Measurements from ENCODE around the gene FAM136A. TPM values are rescaled to one million over a fixed set of nuclear protein-coding genes. Genes with fewer than 3 reads are reported as not detected.

Gene FAM136A
- polyA plus RNA-seq = 10 to 100 TPM; 21.1 to 45.0 (median 23.3) TPM

GRCh38 chr2:70301344-70302194 lies at the start of gene FAM136A:
Gene FAM136A, minus strand, starts transcription at chr2:70302067. Its CDS starts 56 bp downstream, at chr2:70302011.
- WGBS, 3 donors = 0% methylated on average over 70 to 79 of the region's 79 CpGs
- no peak within 1 kb of the TSS for H3K27ac ChIP-seq (ENCODE audit: low read depth, low read length)

- no peak overlapping the region for H3K27ac ChIP-seq (ENCODE audit: low read depth, low read length)
- WGBS, 3 donors = 73 to 81% (median 74%) methylated on average over 3 of the region's 3 CpGs
These were observed 48.2 kb upstream of the FAM136A start for GRCh38 chr2:70349921-70350685.

DNA sequence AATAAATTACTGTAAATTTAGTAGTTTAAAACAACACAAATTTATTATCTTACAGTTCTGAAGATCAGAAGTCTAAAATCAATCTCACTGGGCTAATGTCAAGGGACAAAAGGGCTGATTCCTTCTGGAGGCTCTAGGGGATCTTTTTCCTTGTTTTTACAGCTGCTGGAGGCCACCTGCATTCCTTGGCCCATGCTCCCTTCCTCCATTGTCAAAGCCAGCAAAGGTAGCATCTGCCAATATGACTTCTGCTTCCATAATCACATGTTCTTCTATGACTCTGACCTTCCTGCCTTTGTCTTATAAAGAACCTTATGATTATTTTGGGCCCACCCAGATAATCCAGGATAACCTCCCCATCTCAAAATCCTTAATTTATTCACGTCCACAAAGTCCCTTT lies 46.0 kb upstream of the FAM136A start:
- WGBS, 3 donors = 51 to 74% (median 61%) methylated on average over 1 of the region's 1 CpG
- no peak overlapping the region for H3K27ac ChIP-seq (ENCODE audit: low read depth, low read length)

DNA sequence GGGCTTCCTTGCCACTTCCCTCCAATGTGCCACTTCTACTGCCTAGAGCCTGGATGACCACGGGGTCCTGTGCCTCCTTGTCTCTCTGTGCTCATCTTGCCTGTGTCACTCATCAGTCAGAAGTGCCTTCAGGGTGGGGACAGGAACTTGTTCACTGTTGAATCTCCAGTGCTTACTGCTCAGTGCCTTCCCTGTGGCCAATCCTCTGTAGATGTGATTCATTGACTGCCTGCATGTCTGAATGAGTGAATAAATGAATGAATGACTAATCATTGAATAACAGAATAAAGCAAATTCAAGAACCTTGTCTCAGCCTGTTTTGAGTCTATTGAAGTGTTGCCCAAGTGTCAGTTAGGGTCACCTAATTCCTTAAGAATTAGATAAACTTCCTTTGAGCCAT lies 42.3 kb upstream of the FAM136A start:
- H3K27ac ChIP-seq (ENCODE audit: low read depth, low read length) = no peak overlapping the region
- WGBS, 3 donors = 33 to 62% (median 36%) methylated on average over 1 of the region's 1 CpG

DNA sequence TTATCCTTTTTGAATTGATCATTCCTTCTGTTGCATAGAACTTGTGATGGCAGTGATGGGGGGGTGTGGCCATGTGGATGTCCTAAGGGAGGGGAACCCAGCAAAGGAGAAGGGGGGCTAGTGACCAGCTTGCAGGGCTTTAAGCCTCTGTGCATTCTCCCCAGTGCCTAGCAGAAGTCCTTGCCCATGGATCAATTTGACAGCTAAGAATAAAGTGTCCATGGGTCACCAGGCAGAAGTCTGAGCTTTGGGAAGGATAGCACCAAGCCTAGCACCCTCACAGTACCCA lies 39.6 kb upstream of the FAM136A start:
- H3K27ac ChIP-seq (ENCODE audit: low read depth, low read length) = no peak overlapping the region

GRCh38 chr2:70340761-70341476 lies 39.1 kb upstream of the FAM136A start:
- 4 to 11% (median 8%) methylated on average over 7 of the region's 7 CpGs for WGBS, 3 donors
- no peak overlapping the region for H3K27ac ChIP-seq (ENCODE audit: low read depth, low read length)

DNA sequence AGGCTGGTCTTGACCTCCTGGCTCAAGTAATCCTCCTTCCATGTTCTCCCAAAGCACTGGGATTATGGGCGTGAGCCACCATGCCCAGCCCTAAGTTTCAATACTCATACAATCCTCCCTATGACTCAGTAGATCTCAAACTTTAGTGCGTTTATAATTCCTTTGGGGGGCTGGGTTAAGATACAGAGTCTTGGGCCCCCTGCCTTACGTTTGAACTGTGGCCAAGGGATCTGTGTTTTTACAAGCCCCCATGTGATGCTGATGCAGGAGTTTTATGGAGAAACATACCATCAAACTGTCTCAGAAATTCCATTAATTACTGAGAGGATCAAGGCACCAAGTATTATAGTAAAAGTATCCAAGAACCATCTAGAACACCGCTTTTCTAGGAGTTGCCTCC lies 38.2 kb upstream of the FAM136A start:
- no peak overlapping the region for H3K27ac ChIP-seq (ENCODE audit: low read depth, low read length)
- 62 to 69% (median 64%) methylated on average over 4 of the region's 4 CpGs for WGBS, 3 donors

GRCh38 chr2:70336552-70336951 lies 34.7 kb upstream of the FAM136A start:
- 66 to 81% (median 81%) methylated on average over 4 of the region's 4 CpGs for WGBS, 3 donors
- H3K27ac ChIP-seq (ENCODE audit: low read depth, low read length) = no peak overlapping the region

DNA sequence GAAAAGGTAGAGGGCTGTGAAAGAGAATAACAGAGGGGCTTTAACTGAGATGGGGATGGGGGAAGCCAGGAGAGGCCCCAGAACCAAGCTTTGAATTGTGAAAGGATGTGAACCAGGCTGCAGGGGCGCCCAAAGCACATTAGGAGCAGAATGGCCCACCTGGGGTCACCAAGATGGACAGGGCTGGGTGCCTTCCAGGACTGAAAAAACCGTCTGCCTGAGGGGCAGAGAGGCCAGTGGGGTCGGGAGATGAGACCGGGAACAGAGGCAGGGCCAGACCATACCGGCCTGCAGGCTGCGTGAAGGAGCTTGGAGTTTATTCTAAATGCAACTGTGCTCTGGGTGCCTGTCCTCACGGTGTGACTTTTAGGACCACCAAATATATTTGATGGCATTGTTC lies 29.1 kb upstream of the FAM136A start:
- WGBS, 3 donors = 78 to 89% (median 80%) methylated on average over 7 of the region's 7 CpGs
- H3K27ac ChIP-seq (ENCODE audit: low read depth, low read length) = no peak overlapping the region

GRCh38 chr2:70330476-70330875 lies 28.6 kb upstream of the FAM136A start:
- H3K27ac ChIP-seq (ENCODE audit: low read depth, low read length) = no peak overlapping the region
- 78 to 90% (median 83%) methylated on average over 3 of the region's 3 CpGs for WGBS, 3 donors

- WGBS, 3 donors = 40 to 74% (median 58%) methylated on average over 6 of the region's 6 CpGs
- no peak overlapping the region for H3K27ac ChIP-seq (ENCODE audit: low read depth, low read length)
These were observed 27.2 kb upstream of the FAM136A start for GRCh38 chr2:70328921-70329561.

DNA sequence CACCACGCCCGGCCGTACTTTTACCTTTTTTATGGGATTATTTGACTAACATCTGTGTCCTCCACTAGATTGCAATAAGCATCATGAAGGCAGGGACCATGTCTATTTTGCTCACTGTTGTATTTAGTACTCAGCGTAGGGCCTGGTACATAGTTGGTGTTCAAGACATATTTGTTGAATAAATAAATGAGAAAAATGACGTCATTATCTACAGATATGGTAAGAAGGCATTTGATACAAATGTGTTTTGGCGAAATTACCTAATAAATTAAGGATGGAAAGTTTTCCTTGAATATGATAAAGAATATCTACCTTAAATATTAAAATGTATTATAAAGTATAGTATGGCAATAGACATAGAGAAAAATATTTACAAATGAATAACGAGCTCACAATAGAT lies 24.0 kb upstream of the FAM136A start:
- 88 to 95% (median 93%) methylated on average over 7 of the region's 7 CpGs for WGBS, 3 donors
- H3K27ac ChIP-seq (ENCODE audit: low read depth, low read length) = no peak overlapping the region

DNA sequence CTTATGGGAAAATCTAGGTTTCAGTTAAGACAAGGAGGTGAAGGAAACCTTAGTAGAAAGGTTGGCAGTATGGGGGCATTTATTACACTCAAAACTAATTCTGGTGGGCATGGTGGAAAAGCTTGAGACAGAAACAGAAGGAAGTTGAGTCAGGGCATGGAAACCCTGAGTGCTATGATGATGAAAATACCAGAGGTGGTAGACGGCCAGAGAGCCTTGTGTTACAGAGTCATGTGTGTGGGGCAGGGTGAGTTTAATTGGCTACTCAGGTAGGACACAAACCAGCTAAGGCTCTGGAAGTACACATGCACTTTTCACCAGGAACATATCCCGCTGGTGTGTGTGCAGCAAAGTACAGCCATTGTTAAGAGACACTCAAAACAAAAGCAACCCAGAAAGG lies 20.7 kb upstream of the FAM136A start:
- 60 to 77% (median 64%) methylated on average over 2 of the region's 2 CpGs for WGBS, 3 donors

GRCh38 chr2:70321370-70321769 lies 19.5 kb upstream of the FAM136A start:
- 71 to 88% (median 81%) methylated on average over 6 of the region's 6 CpGs for WGBS, 3 donors
- no peak overlapping the region for H3K27ac ChIP-seq (ENCODE audit: low read depth, low read length)

More for the DNA sequence above, 20.7 kb upstream of the FAM136A start:
- no peak overlapping the region for H3K27ac ChIP-seq (ENCODE audit: low read depth, low read length)

- WGBS, 3 donors = 82 to 85% (median 82%) methylated on average over 1 of the region's 1 CpG
- no peak overlapping the region for H3K27ac ChIP-seq (ENCODE audit: low read depth, low read length)
These were observed 12.8 kb upstream of the FAM136A start for GRCh38 chr2:70314640-70315039.

DNA sequence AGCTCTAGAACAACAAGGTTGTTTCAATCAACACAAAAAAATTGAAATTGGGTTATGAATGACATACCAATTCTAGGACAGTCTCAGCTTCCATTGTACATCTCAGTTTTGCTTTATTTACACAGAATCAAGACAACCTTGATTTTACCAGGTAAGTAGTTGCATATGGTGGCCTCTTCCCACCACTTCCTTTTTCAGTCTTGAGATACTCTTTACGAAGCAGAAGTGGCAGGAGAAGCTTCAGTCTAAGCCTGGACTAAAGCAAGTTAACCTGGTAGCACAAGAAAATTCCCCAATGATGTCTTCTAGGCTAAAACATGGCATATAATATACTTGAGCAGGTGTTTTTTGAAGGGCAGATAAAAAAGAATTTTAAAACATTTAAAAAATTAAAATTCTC lies 10.7 kb upstream of the FAM136A start:
- H3K27ac ChIP-seq (ENCODE audit: low read depth, low read length) = no peak overlapping the region
- WGBS, 3 donors = 50 to 75% (median 54%) methylated on average over 1 of the region's 1 CpG

GRCh38 chr2:70310899-70311298 lies 9.0 kb upstream of the FAM136A start:
- H3K27ac ChIP-seq (ENCODE audit: low read depth, low read length) = no peak overlapping the region
- 82 to 89% (median 88%) methylated on average over 3 of the region's 3 CpGs for whole genome bisulfite sequencing, 3 donors

- no peak overlapping the region for H3K27ac ChIP-seq (ENCODE audit: low read depth, low read length)
- WGBS, 3 donors = 65 to 72% (median 66%) methylated on average over 3 of the region's 3 CpGs
These were observed 3.7 kb upstream of the FAM136A start for GRCh38 chr2:70305531-70305930.

DNA sequence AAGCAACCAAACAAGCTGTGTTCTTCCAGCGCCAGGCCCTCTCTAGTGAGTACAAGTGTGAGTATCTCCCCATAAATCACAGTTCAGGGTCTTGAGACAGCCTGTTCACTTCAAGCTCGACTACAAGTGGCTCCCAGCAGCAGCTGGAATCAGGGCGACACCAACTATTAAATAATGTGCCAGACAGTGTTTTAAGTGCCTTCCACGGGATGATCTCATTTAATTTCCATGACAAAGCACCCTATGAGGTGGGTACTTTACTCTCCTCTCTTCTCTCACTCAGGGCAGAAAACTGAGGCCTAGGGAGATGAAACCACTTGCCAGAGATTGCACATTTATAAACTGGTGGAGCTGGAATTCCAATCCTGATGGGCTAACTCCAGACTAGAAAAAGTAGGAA lies 2.6 kb upstream of the FAM136A start:
- WGBS, 3 donors = 62 to 65% (median 63%) methylated on average over 4 of the region's 4 CpGs
- H3K27ac ChIP-seq (ENCODE audit: low read depth, low read length) = no peak overlapping the region
